Measurements from ENCODE around the gene SART3. TPM values are rescaled to one million over a fixed set of nuclear protein-coding genes. Genes with fewer than 3 reads are reported as not detected.

The SART3 gene
- total and polyA plus RNA-seq, 10 of the 15 experiments (the other 5 are each of a cell fraction or from before 2014, with no cell fraction given): 8.8 to 179 (median 54.9) TPM

- in situ Hi-C loops (cut with MboI): loop anchor here (25.0 kb wide), 1 partner anchor 818 kb away; the partner anchor contains the start of gene PWP1
- no peak for DNase-seq (ENCODE audit: low read depth, low spot score)
- POLR2A ChIA-PET: no interaction called here
- H3K27ac ChIP-seq (ENCODE audit: control insufficient read depth, insufficient read depth): no peak overlapping the region
- CTCF ChIA-PET: no interaction called here
- H3K36me3 ChIP-seq (ENCODE audit: control insufficient read depth in 2 of 2, insufficient read depth in 2 of 2, low read length in 1 of 2): no peaks in the 10 kb centered on the region
- SMC1A ChIA-PET (ENCODE audit: uncharacterized antibody, unreplicated experiment): no interaction called here
- no peak for ATAC-seq
- no peak overlapping the region for H2AFZ ChIP-seq (ENCODE audit: control insufficient read depth, low read depth, low read length)
- BruUV-seq (replicated peaks): no TSS peak
- FAIRE-seq: no peak
- no peaks in the 10 kb centered on the region for H4K20me1 ChIP-seq (ENCODE audit: control insufficient read depth, insufficient read depth)
- no peak overlapping the region for H3K4me2 ChIP-seq (ENCODE audit: control insufficient read depth, insufficient read depth)
- H3K4me3 ChIP-seq: no peak overlapping the region
- H3K9me3 ChIP-seq (replicated peaks; ENCODE audit: control insufficient read depth, insufficient read depth, low read length): peaks cover 11% of the 10 kb centered on the region
- RAD21 ChIA-PET (ENCODE audit: unreplicated experiment): no interaction called here
- no peaks in the 10 kb centered on the region for H3K79me2 ChIP-seq (ENCODE audit: control insufficient read depth, insufficient read depth, low read length)
- no peaks in the 10 kb centered on the region for H3K27me3 ChIP-seq (replicated peaks in 1 of 2; ENCODE audit: control insufficient read depth in 2 of 2, insufficient read depth in 2 of 2, low read length in 1 of 2)
- WGBS (ENCODE audit: insufficient coverage, insufficient replicate concordance, low lambda C conversion rate, missing lambda C conversion rate): 74% methylated on average over 7 of the region's 7 CpGs
- intact Hi-C loops (cut with micrococcal nuclease; ENCODE audit: unreplicated experiment): no loop called here
- TF ChIP-seq ATF3 (IDR thresholded peaks at IDR 0.05; ENCODE audit: borderline replicate concordance, extremely low read depth, low read depth, low read length) (no peak), NRF1 (conservative IDR thresholded peaks at IDR 0.05; ENCODE audit: low read depth, low read length) (no peak), SRF (IDR thresholded peaks at IDR 0.05; ENCODE audit: low read depth in 2 of 2, low read length in 2 of 2) (no peak), EGR1 (IDR thresholded peaks at IDR 0.05; ENCODE audit: borderline replicate concordance in 1 of 2, low read depth in 2 of 2, low read length in 2 of 2) (no peak), RUNX3 (IDR thresholded peaks at IDR 0.05; ENCODE audit: low read length) (no peak), ZNF207 (IDR thresholded peaks at IDR 0.05; ENCODE audit: borderline replicate concordance) (no peak), MTA2 (IDR thresholded peaks at IDR 0.05; ENCODE audit: low read depth) (no peak), NR2F1 (conservative IDR thresholded peaks at IDR 0.05) (no peak), NR2C2 (IDR thresholded peaks at IDR 0.05; ENCODE audit: borderline replicate concordance, control insufficient read depth, insufficient read length, low read depth) (no peak)
- no peak overlapping the region for H3K9ac ChIP-seq (ENCODE audit: control insufficient read depth, insufficient read depth, low read length)
- 0 out of 2 replicates have a peak, but pooled peaks cover 5% of the 10 kb centered on the region for H3K4me1 ChIP-seq (ENCODE audit: control insufficient read depth, insufficient read depth, low read length)
These were observed 55.8 kb downstream of the SART3 start for GRCh38 chr12:108505129-108505528.

Data from GM12878 (cell line).